GM23248 (cell line): ENCODE data around the gene STEEP1. TPM values are rescaled to one million over a fixed set of nuclear protein-coding genes. Genes with fewer than 3 reads are reported as not detected.
A peak's percentile ranks its signal among the peaks of the same experiment; 100 is the strongest.

Source experiments
- DNase-seq: peaks from one replicate; pipeline ENCODE4 v3.0.0-alpha.2; 2015
- H2AFZ ChIP-seq: fragments of 200-600 bp; sonication (generic); 2 replicates; pipeline ENCODE4 v1.6.1; 2016; ENCODE audit warnings: antibody characterized with exemption
- H3F3A ChIP-seq: fragments of 200-600 bp; sonication (generic); 2 replicates; pipeline ENCODE4 v1.6.1; 2016; ENCODE audit warnings: mild to moderate bottlenecking, antibody characterized with exemption, mixed run types; ENCODE audit not compliant: insufficient read depth
- H3K27ac ChIP-seq: fragments of 200-600 bp; sonication (generic); 2 replicates; pipeline ENCODE4 v1.5.1; 2016; ENCODE audit warnings: mild to moderate bottlenecking
- H3K27me3 ChIP-seq: fragments of 200-600 bp; sonication (generic); replicated peaks from 2 replicates; pipeline ENCODE4 v1.6.1; 2016; ENCODE audit warnings: mild to moderate bottlenecking; ENCODE audit not compliant: insufficient read depth
- H3K36me3 ChIP-seq: fragments of 200-600 bp; sonication (generic); 2 replicates; pipeline ENCODE4 v1.6.1; 2016; ENCODE audit warnings: low read depth, mild to moderate bottlenecking
- H3K4me1 ChIP-seq: fragments of 200-600 bp; sonication (generic); 2 replicates; pipeline ENCODE4 v1.6.1; 2016; ENCODE audit warnings: mild to moderate bottlenecking; ENCODE audit not compliant: insufficient read depth
- H3K4me2 ChIP-seq: fragments of 200-600 bp; sonication (generic); one replicate; pipeline ENCODE4 v1.6.1; 2016; ENCODE audit warnings: mild to moderate bottlenecking; ENCODE audit not compliant: unreplicated experiment
- H3K4me3 ChIP-seq: fragments of 200-600 bp; sonication (generic); 2 replicates; pipeline ENCODE4 v1.5.1; 2016; ENCODE audit warnings: mild to moderate bottlenecking
- H3K79me2 ChIP-seq: fragments of 200-600 bp; sonication (generic); 2 replicates; pipeline ENCODE4 v1.6.1; 2016; ENCODE audit warnings: mild to moderate bottlenecking; ENCODE audit not compliant: insufficient read depth
- H3K9ac ChIP-seq: fragments of 200-600 bp; sonication (generic); 2 replicates; pipeline ENCODE4 v1.6.1; 2016; ENCODE audit warnings: mild to moderate bottlenecking
- H3K9me2 ChIP-seq: fragments of 200-600 bp; sonication (generic); 2 replicates; pipeline ENCODE4 v1.6.1; 2016; ENCODE audit warnings: mixed run types, mild to moderate bottlenecking, moderate library complexity; ENCODE audit not compliant: insufficient read depth
- H3K9me3 ChIP-seq: fragments of 200-600 bp; sonication (generic); one replicate; pipeline ENCODE4 v1.6.1; 2017; ENCODE audit warnings: low read depth
- H4K20me1 ChIP-seq: fragments of 200-600 bp; sonication (generic); 2 replicates; pipeline ENCODE4 v1.6.0; 2016; ENCODE audit not compliant: insufficient read depth
- EZH2 ChIP-seq: fragments of 200-600 bp; sonication (generic); IDR thresholded peaks from 2 replicates; pipeline ENCODE4 v1.6.1; 2018; ENCODE audit warnings: antibody characterized with exemption, mild to moderate bottlenecking; ENCODE audit not compliant: insufficient read depth, poor library complexity, severe bottlenecking
- EZH2phosphoT487 ChIP-seq: fragments of 200-600 bp; sonication (generic); IDR thresholded peaks from 2 replicates; pipeline ENCODE4 v1.6.1; 2018; ENCODE audit warnings: antibody characterized with exemption, moderate library complexity, mild to moderate bottlenecking, low read depth; ENCODE audit not compliant: insufficient read depth
- WGBS, 2 experiments: methylation state at CpG; one replicate each; pipeline ENCODE4 v1.1.6; 2015 to 2017; ENCODE audit warnings: low lambda C conversion rate in 2 of 2, low coverage in 1 of 2; ENCODE audit errors: missing lambda C conversion rate in 2 of 2; 5-methylcytosine and 5-hydroxymethylcytosine counted together
- in situ Hi-C: fragments of 300-500 bp; cut with MboI; formaldehyde crosslinking; loops from 2 replicates; pipeline ENCODE4 v1.15.0; 2020
- polyA plus RNA-seq: library from polyadenylated mRNA; unstranded; fragments of >200 nt; fragmentation: Nextera tagmentation; extraction: Ambion mirVana; gene quantifications from 2 replicates; pipeline ENCODE4 v1.2.1, GENCODE V29; 2016
- total RNA-seq: library from RNA; depleted of rRNA; stranded (reverse); fragments of >200 nt; shearing (Covaris generic); gene quantifications from 2 replicates; pipeline ENCODE4 v1.2.3, GENCODE V29; 2014; rRNA removed

The STEEP1 gene
- total RNA-seq (31.5 and 33.1 TPM in 2 replicates), polyA plus RNA-seq (11.8 TPM in 2 replicates)

DNA sequence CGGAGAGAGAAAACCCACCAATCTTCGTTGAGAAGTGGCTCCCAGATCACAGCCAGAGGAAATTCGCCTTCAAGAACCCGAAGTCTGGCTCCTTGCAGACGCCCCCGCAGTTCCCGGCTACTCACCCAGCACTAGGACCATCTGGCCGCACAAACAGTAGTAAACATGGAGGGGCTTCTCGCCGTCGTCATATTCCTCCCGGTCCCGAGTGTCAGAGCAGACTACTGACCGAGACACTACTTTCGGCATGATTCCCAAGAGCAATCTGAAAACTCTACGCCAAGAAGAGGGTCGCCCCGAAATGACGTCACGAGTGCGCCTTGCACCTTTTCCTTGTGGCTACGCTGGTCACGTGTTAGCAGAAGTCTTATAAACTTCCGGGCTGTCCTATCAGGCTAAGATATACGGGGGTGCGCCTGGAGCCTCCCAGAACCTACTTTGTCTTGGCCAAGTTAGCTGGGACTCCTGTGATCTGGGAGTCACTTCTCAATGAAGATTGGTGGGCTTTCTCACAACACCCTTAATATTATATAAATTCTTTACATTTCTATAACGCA lies at the start of gene STEEP1:
TSS of gene STEEP1 (minus strand) at position 303 of the 557 bp plus-strand sequence. CDS start at position 249, 54 bp downstream.
- Histone ChIP-seq H3K4me3 (peak within 1 kb of the TSS; percentile 89), H3F3A (no peaks in the 10 kb centered on the region; the same call in 1 of the 2 replicates), H3K9me3 (no peaks in the 10 kb centered on the region), H2AFZ (peak within 1 kb of the TSS; percentile 84), H3K4me1 (no peaks in the 10 kb centered on the region; the same call in 1 of the 2 replicates), H3K79me2 (peaks cover 30% of the 10 kb centered on the region), H3K27ac (peak within 1 kb of the TSS; percentile 78), H3K36me3 (no peaks in the 10 kb centered on the region), H4K20me1 (no peaks in the 10 kb centered on the region), H3K27me3 (no peaks in the 10 kb centered on the region), H3K9ac (peak within 1 kb of the TSS; percentile 95), H3K4me2 (peak within 1 kb of the TSS; percentile 88), H3K9me2 (no peaks in the 10 kb centered on the region)
- WGBS, 2 experiments = 0 to 1% methylated on average over 26 to 27 of the region's 27 CpGs
- peak; percentile 93 for DNase-seq
- TF ChIP-seq EZH2phosphoT487 = no peak
- TF ChIP-seq EZH2 = no peak
- in situ Hi-C loops = no loop called here

DNA sequence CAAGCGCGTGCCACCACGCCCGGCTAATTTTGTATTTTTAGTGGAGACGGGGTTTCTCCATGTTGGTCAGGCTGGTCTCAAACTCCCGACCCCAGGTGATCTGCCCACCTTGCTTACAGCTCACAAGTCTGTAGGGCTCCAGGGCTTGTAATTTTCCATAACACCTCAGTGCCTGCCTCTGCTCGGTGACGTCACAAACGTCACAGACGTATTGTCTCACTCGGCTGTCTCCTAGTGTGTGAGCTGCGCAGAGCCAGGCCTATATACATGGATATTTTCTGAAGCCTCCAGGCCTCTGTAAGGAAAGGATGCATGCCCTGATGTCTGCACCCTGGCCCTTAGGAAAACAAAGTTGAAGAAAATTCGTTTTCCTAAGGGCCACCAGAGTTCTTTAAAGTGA lies 49.6 kb upstream of the STEEP1 start:
- Histone ChIP-seq H3K4me1 (no peaks in the 10 kb centered on the region), H3K9me2 (no peaks in the 10 kb centered on the region), H2AFZ (no peak overlapping the region), H3K79me2 (no peaks in the 10 kb centered on the region), H3F3A (no peaks in the 10 kb centered on the region), H3K9ac (no peak overlapping the region), H3K4me3 (no peak overlapping the region), H3K9me3 (no peaks in the 10 kb centered on the region), H3K27ac (no peak overlapping the region), H3K36me3 (no peaks in the 10 kb centered on the region), H4K20me1 (no peaks in the 10 kb centered on the region), H3K27me3 (no peaks in the 10 kb centered on the region), H3K4me2 (no peak overlapping the region)
- 90 to 91% methylated on average over 11 to 13 of the region's 13 CpGs for WGBS, 2 experiments
- TF ChIP-seq EZH2 (no peak), EZH2phosphoT487 (no peak)
- in situ Hi-C loops = no loop called here
- no peak for DNase-seq

DNA sequence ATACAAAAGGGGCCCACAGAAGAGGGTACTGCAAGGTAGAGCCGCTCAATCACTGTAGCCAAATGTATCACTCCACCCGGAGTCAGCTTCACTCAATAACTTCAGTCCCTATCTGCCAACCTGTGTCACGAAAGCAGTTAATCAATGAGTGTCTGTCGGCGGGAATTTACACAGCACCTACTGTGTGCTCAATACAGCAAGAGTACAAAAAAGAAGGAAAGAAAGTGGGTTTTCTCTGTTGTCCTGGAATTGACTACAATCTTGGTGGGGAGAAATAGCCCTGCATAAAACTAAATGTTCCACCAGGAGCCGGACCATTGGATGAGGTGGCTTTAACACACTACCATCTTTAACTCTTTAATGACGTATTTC lies 41.8 kb upstream of the STEEP1 start:
- DNase-seq = peak; percentile 17
- Histone ChIP-seq H3K36me3 (no peaks in the 10 kb centered on the region), H3K27ac (peak overlapping the region; percentile 96), H3F3A (peaks cover 10% of the 10 kb centered on the region; the same call in 1 of the 2 replicates), H3K9ac (peak overlapping the region; percentile 88), H3K27me3 (no peaks in the 10 kb centered on the region), H4K20me1 (no peaks in the 10 kb centered on the region), H3K9me3 (no peaks in the 10 kb centered on the region), H3K79me2 (peaks cover 37% of the 10 kb centered on the region), H3K4me2 (peak overlapping the region; percentile 98), H3K4me1 (0 out of 2 replicates have a peak, but pooled peaks cover 6% of the 10 kb centered on the region), H3K9me2 (no peaks in the 10 kb centered on the region), H3K4me3 (peak overlapping the region; percentile 74), H2AFZ (peak overlapping the region; percentile 98)
- no peak for TF ChIP-seq EZH2phosphoT487
- TF ChIP-seq EZH2 = no peak
- in situ Hi-C loops = loop anchor here (10.0 kb wide), 1 partner anchor 128 kb away; no protein-coding TSS in a partner anchor
- 1 to 2% methylated on average over 7 of the region's 7 CpGs for WGBS, 2 experiments

DNA sequence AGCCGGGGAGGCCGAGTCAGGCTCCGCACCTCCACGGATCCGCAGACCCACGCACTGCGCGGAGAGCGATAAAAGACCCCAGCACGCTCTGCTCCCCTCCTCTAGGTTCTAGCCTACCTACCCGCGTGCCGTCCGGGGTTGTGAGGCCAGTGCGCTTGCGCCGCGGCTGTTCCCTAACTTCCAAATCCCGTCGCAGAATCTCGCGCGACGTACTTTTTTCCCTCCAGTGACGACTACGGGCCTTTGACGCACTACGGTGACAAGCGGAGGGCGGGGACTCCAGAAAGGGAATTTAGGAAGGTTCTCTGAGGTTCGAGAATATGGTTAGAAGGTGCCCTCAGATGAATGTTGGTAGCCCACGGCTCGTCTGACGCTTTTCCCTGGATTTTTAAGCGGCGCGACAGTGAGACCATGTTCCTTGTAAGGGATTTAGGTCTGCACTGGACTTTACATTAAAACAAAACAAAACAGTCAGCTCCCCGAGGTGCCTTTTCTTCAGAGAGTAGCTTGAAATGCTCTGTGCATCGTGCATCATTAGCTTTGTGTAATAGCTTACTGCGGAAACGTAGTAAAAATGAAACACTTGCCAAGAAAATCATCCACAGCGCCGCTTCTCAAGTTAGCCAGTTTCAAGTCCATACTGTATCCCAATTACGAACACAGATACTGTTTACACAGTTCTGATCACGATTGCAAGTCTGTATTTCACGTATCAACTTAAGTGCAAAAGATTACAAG lies 41.2 kb upstream of the STEEP1 start, which contains the start of gene NKRF:
TSS of gene NKRF (minus strand) at position 145 of the 738 bp plus-strand sequence.
- 0 out of 2 replicates have a peak, but pooled peaks cover 6% of the 10 kb centered on the region for H3K4me1 ChIP-seq
- H3K9me2 ChIP-seq = no peaks in the 10 kb centered on the region
- H4K20me1 ChIP-seq = no peaks in the 10 kb centered on the region
- peak within 1 kb of the TSS; percentile 88 for H3K9ac ChIP-seq
- H3K27ac ChIP-seq = peak within 1 kb of the TSS; percentile 96
- peak within 1 kb of the TSS; percentile 98 for H3K4me2 ChIP-seq
- 1 to 2% methylated on average over 37 to 38 of the region's 46 CpGs for WGBS, 2 experiments
- H3K79me2 ChIP-seq = peaks cover 42% of the 10 kb centered on the region
- no peaks in the 10 kb centered on the region for H3K9me3 ChIP-seq
- H3F3A ChIP-seq = peaks cover 10% of the 10 kb centered on the region; the same call in 1 of the 2 replicates
- no peaks in the 10 kb centered on the region for H3K36me3 ChIP-seq
- TF ChIP-seq EZH2 (no peak), EZH2phosphoT487 (no peak)
- H3K4me3 ChIP-seq = peak within 1 kb of the TSS; percentile 74
- peak; percentile 92 for DNase-seq
- H3K27me3 ChIP-seq = no peaks in the 10 kb centered on the region
- in situ Hi-C loops = loop anchor here (10.0 kb wide), 1 partner anchor 128 kb away; no protein-coding TSS in a partner anchor
- peak within 1 kb of the TSS; percentile 98 for H2AFZ ChIP-seq
